HEK293 (cell line): ENCODE measurements around the gene HOXC11.
A peak's percentile ranks its signal among the peaks of the same experiment; 100 is the strongest.

ENCODE experiments used
- CTCF ChIA-PET: fragments of 350-600 bp; formaldehyde crosslinking; extraction: SDS; loops from one replicate; lab custom pipeline; 2021; ENCODE audit warnings: antibody characterized with exemption; lab: Yijun Ruan, JAX
- POLR2A ChIA-PET: fragments of 300-600 bp; formaldehyde crosslinking; extraction: SDS; loops from one replicate; lab custom pipeline; 2020; ENCODE audit warnings: antibody characterized with exemption, inconsistent platforms; lab: Yijun Ruan, JAX
- H3K27ac ChIP-seq: fragments of 200-500 bp; sonication (Bioruptor generic); 2 replicates; pipeline ENCODE4 v1.5.1; 2014; ENCODE audit warnings: low read depth, low read length, control low read depth, inconsistent platforms; ENCODE audit errors: extremely low read depth
- H3K36me3 ChIP-seq, 2 experiments: fragments of 200-500 bp in 1 of 2; sonication (Bioruptor generic) in 1 of 2; 1 replicate in 1 of 2; 2 replicates in 1 of 2; pipeline ENCODE4 v1.5.1; 2014 to 2017; ENCODE audit warnings: inconsistent platforms in 2 of 2, low read length in 2 of 2; ENCODE audit not compliant: control insufficient read depth in 2 of 2, insufficient read depth in 1 of 2
- H3K4me1 ChIP-seq: fragments of 200-500 bp; sonication (Bioruptor generic); 2 replicates; pipeline ENCODE4 v1.5.1; 2014; ENCODE audit warnings: mild to moderate bottlenecking, low read length, inconsistent platforms; ENCODE audit not compliant: control insufficient read depth, insufficient read depth
- H3K4me3 ChIP-seq: 2 replicates; pipeline ENCODE4 v1.5.1; 2011; ENCODE audit warnings: low read depth, mild to moderate bottlenecking, control low read depth, low read length, moderate library complexity
- H3K9me3 ChIP-seq: fragments of 200-500 bp; sonication (Bioruptor generic); 2 replicates; pipeline ENCODE4 v1.5.1; 2014; ENCODE audit warnings: low read depth, low read length, inconsistent platforms; ENCODE audit not compliant: control insufficient read depth, insufficient read depth
- FEZF1 ChIP-seq: fragments of 450-650 bp; formaldehyde crosslinking; IDR thresholded peaks from 2 replicates; pipeline ENCODE4 v1.5.1; 2016; ENCODE audit warnings: missing biosample characterization, missing genetic modification characterization
- IKZF3 ChIP-seq: fragments of 450-650 bp; IDR thresholded peaks from 2 replicates; pipeline ENCODE4 v1.5.0; 2018; ENCODE audit warnings: missing biosample characterization, mild to moderate bottlenecking, missing genetic modification characterization, moderate library complexity
- PRDM1 ChIP-seq: fragments of 450-650 bp; formaldehyde crosslinking; IDR thresholded peaks from 2 replicates; pipeline ENCODE4; 2016; ENCODE audit warnings: missing biosample characterization, missing genetic modification characterization
- REST ChIP-seq: fragments of 450-650 bp; formaldehyde crosslinking; IDR thresholded peaks from 2 replicates; pipeline ENCODE4 v1.5.1; 2016; ENCODE audit warnings: missing biosample characterization, missing genetic modification characterization
- TRIM28 ChIP-seq: IDR thresholded peaks from 2 replicates; pipeline ENCODE4 v1.6.1; 2011; ENCODE audit warnings: low read length, control low read depth, borderline replicate concordance
- ZBTB17 ChIP-seq: fragments of 450-650 bp; formaldehyde crosslinking; IDR thresholded peaks from 2 replicates; pipeline ENCODE4 v1.5.1; 2016; ENCODE audit warnings: missing biosample characterization, missing genetic modification characterization
- ZNF10 ChIP-seq: fragments of 450-650 bp; formaldehyde crosslinking; IDR thresholded peaks from 2 replicates; pipeline ENCODE4 v1.5.1; 2017; ENCODE audit warnings: missing biosample characterization, missing genetic modification characterization
- ZNF16 ChIP-seq: fragments of 450-650 bp; formaldehyde crosslinking; IDR thresholded peaks from 2 replicates; pipeline ENCODE4 v1.5.1; 2016; ENCODE audit warnings: low read depth, missing biosample characterization, missing genetic modification characterization
- ZNF184 ChIP-seq: fragments of 450-650 bp; IDR thresholded peaks from 2 replicates; pipeline ENCODE4 v1.5.1; 2018; ENCODE audit warnings: missing biosample characterization, mild to moderate bottlenecking, missing genetic modification characterization
- ZNF2 ChIP-seq: fragments of 450-650 bp; formaldehyde crosslinking; IDR thresholded peaks from 2 replicates; pipeline ENCODE4 v1.5.1; 2016; ENCODE audit warnings: missing biosample characterization, missing genetic modification characterization
- ZNF223 ChIP-seq: fragments of 450-650 bp; formaldehyde crosslinking; IDR thresholded peaks from 2 replicates; pipeline ENCODE4 v1.5.1; 2016; ENCODE audit warnings: missing biosample characterization, missing genetic modification characterization
- ZNF341 ChIP-seq: fragments of 450-650 bp; formaldehyde crosslinking; IDR thresholded peaks from 2 replicates; pipeline ENCODE4; 2016; ENCODE audit warnings: low read depth, missing biosample characterization, missing genetic modification characterization
- ZNF366 ChIP-seq: fragments of 450-650 bp; formaldehyde crosslinking; conservative IDR thresholded peaks from 2 replicates; pipeline ENCODE4 v1.5.1; 2016; ENCODE audit warnings: missing biosample characterization, missing genetic modification characterization
- ZNF600 ChIP-seq: fragments of 450-650 bp; formaldehyde crosslinking; IDR thresholded peaks from 2 replicates; pipeline ENCODE4 v1.5.1; 2016; ENCODE audit warnings: missing biosample characterization, missing genetic modification characterization
- ZNF621 ChIP-seq: fragments of 450-650 bp; formaldehyde crosslinking; IDR thresholded peaks from 2 replicates; pipeline ENCODE4 v1.5.1; 2017; ENCODE audit warnings: missing biosample characterization, missing genetic modification characterization

HOXC11 gene

DNA sequence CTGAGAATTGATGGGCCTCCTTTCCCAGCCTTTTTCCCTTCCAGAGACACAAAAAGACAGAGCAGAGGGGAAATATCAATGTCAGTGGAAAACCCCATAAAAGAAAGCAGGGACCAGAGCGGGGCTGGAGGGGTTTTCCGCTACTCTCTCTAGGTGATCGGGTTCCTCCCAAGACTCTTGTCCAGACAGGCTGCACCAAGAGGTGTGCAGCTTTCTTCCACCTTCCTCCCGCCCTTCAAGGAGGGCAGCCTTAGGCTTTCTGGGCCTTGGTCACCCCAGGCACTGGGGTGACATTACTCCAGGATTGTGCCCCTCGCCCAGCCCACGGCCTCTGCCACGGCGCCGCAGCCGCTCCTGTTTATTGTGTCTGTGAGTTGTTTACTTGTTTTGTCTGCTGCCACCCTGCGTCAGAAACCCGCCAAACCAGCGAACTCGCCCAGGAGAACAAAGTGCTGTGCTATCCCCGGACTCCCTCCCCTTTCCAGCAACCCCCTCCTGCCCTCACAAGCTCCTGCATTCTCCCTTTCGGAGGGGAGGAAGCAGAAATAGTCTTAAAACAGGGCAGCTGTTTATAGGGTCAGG is 48.6 kb downstream of the HOXC11 start (continued):
- peak; percentile 66 for TF ChIP-seq FEZF1 (tag by site-specific recombination)
- TF ChIP-seq ZNF223 (tag by site-specific recombination) = no peak
- TF ChIP-seq ZNF184 (tag by site-specific recombination) = no peak

DNA sequence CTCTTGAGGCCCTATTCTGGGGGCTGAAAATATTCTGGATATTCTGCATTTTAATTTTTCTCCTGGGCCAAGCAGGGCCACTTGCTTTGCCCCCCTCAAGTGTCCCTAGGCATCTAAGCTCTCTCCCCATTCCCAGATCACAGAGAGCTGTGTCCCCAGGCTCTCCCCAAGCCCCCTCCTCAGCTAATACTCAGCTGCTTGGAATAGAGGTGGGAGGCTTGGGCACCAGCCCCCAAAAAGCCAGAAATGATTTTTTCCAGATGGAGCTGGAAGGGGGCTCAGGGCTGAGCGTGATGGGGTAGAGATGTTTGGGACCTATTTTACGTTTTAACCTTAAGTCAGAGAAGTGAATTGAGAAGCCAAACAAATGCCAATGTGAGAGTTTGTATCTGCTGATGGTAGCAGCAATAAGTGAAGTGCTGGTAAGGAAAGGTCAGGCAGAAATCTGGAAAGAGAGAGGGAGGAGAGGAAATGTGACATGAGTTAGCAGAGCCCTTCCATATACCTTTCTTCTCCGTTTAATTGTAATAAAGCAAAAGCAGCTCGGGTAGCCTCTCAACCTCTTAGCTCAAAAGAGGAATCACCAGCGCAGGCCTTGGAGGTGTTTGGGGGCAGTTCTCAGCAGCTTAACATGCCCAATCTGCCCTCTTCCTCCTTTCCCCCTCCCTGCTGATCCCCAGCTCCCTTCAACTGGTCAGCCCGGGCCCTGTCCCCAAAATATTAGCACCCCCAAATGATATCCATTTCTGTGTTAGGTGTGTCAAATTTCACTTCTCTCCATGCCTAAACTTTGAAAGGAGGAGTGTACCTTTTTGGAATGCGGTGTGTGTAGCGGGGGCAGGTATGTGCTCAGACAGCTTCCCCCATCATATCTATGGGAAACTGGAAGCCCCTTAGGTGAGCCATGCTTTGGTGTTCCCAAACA is 50.3 kb downstream of the HOXC11 start:
- TF ChIP-seq ZNF621 (tag by site-specific recombination) = no peak
- TF ChIP-seq ZNF16 (tag by site-specific recombination) = no peak
- 0 out of 2 replicates have a peak, but pooled peaks have one; percentile 65 for TF ChIP-seq ZNF10 (tag by site-specific recombination)
- TF ChIP-seq PRDM1 (tag by site-specific recombination) = peak; percentile 93
- TF ChIP-seq REST = no peak
- TF ChIP-seq ZNF366 = peak; percentile 28; the same call in 1 of the 2 replicates
- 0 out of 2 replicates have a peak, but pooled peaks have one; percentile 27 for TF ChIP-seq ZNF341 (tag by site-specific recombination)
- peak; percentile 37; the same call in 1 of the 2 replicates for TF ChIP-seq IKZF3 (tag by site-specific recombination)
- CTCF ChIA-PET = interaction anchor here (0.9 to 2.4 kb wide), 10 partner anchors 9 to 197 kb away, joined by 3 to 11 read pairs (median 5); partner anchors contain the start of gene HOXC10
- no peak overlapping the region for H3K4me3 ChIP-seq
- no peak overlapping the region; the same call in 1 of the 2 replicates for H3K27ac ChIP-seq
- POLR2A ChIA-PET = no interaction called here
- no peaks in the 10 kb centered on the region for H3K36me3 ChIP-seq
- H3K4me1 ChIP-seq = peaks cover 76% of the 10 kb centered on the region
- no peaks in the 10 kb centered on the region for H3K9me3 ChIP-seq

DNA sequence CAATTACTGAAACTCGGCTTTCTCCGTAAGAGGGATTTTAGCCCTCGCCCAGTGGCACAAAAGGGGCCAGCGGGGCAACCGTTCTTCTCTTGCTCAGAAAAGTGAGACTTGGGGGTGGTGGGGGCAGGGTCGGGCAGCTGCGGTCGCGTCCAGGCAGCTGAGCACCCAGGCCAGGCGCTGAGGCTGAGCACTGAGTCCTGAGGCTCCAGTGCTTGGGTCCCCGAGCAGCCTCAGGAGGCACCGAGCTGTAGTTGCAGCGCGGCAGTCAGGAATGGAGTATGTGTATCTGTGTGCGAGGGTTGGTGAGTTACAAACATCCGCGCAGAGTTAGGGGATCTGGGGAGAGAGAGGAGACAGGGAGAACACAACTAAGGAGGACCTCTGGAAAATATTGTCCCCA is 51.2 kb downstream of the HOXC11 start:
- POLR2A ChIA-PET = no interaction called here
- 0 out of 2 replicates have a peak, but pooled peaks have one; percentile 29 for TF ChIP-seq ZNF2 (tag by site-specific recombination)
- TF ChIP-seq ZNF600 = peak; percentile 56; the same call in 1 of the 2 replicates
- TF ChIP-seq ZBTB17 = peak; percentile 78
- TF ChIP-seq TRIM28 = no peak
- Histone ChIP-seq H3K4me1 (peaks cover 78% of the 10 kb centered on the region), H3K9me3 (no peaks in the 10 kb centered on the region), H3K36me3 (no peaks in the 10 kb centered on the region), H3K4me3 (no peak overlapping the region), H3K27ac (no peak overlapping the region; the same call in 1 of the 2 replicates)
- CTCF ChIA-PET = interaction anchor here (0.6 to 2.4 kb wide), 12 partner anchors 8 to 196 kb away, joined by 3 to 10 read pairs (median 4); partner anchors contain the start of genes HOXC10 and HOXC8
